Transverse colon (tissue), 4 donors: ENCODE results near the gene TWIST2. TPM values are rescaled to one million over a fixed set of nuclear protein-coding genes. Genes with fewer than 3 reads are reported as not detected.

Source experiments
- DNase-seq: peaks from one replicate; pipeline ENCODE4 v3.0.0-alpha.2; 2019
- H3K27ac ChIP-seq, 4 donors: fragments of 200-600 bp; sonication (generic); 2 replicates each; pipeline ENCODE4 v1.5.1; 2016 to 2018; ENCODE audit warnings: inconsistent platforms in 4 of 4
- H3K27me3 ChIP-seq: fragments of 200-600 bp; sonication (generic); 2 replicates; pipeline ENCODE4 v1.5.1; 2017; ENCODE audit warnings: inconsistent platforms
- H3K36me3 ChIP-seq, 4 donors: fragments of 200-600 bp; sonication (generic); 2 replicates each; pipeline ENCODE4 v1.5.1; 2017 to 2019; ENCODE audit warnings: inconsistent platforms in 4 of 4
- H3K4me1 ChIP-seq, 4 donors: fragments of 200-600 bp; sonication (generic); 2 replicates each; pipeline ENCODE4 v1.5.1; 2017 to 2020; ENCODE audit warnings: inconsistent platforms in 4 of 4
- H3K4me3 ChIP-seq, 4 donors: fragments of 200-600 bp; sonication (generic); 1 replicate in 1 of 4; 2 replicates in 3 of 4; pipeline versions ENCODE4 v1.5.1 to v1.6.1; 2017 to 2019; ENCODE audit warnings: inconsistent platforms in 4 of 4
- H3K9me3 ChIP-seq, 2 donors: fragments of 200-600 bp; sonication (generic); 2 replicates each; pipeline ENCODE4 v1.5.1; 2017 to 2019; ENCODE audit warnings: inconsistent platforms in 2 of 2
- CTCF ChIP-seq, 5 experiments: fragments of 200-600 bp in 3 of 5; fragments of 450-650 bp in 2 of 5; sonication (generic) in 3 of 5; IDR thresholded peaks; 1 replicate in 2 of 5; 2 replicates in 3 of 5; pipeline ENCODE4 v1.5.1; 2016 to 2017; ENCODE audit warnings: antibody characterized with exemption in 5 of 5, inconsistent platforms in 3 of 5, mild to moderate bottlenecking in 2 of 5, moderate library complexity in 1 of 5
- EP300 ChIP-seq: sonication (generic); formaldehyde crosslinking; IDR thresholded peaks from one replicate; pipeline ENCODE4 v1.6.1; 2017; ENCODE audit warnings: antibody characterized with exemption, low read depth
- POLR2A ChIP-seq: fragments of 450-650 bp; IDR thresholded peaks from one replicate; pipeline ENCODE4 v1.6.1; 2016; ENCODE audit warnings: antibody characterized with exemption, mild to moderate bottlenecking, moderate library complexity
- POLR2AphosphoS5 ChIP-seq, 3 donors: sonication (generic); formaldehyde crosslinking; IDR thresholded peaks; one replicate each; pipeline ENCODE4 v1.6.1; 2016; ENCODE audit warnings: antibody characterized with exemption in 3 of 3
- WGBS, 2 donors: methylation state at CpG; one replicate each; pipeline ENCODE4 v1.1.5; 2018; ENCODE audit warnings: low coverage in 1 of 2; 5-methylcytosine and 5-hydroxymethylcytosine counted together
- in situ Hi-C, 4 donors: fragments of 200-750 bp; cut with MboI; loops; one replicate each; pipeline versions ENCODE4 v1.15.0 to v1.15.1; 2017; ENCODE audit warnings: low sequenced_read_pairs in 3 of 4, low pct_ligation_motif_present in 1 of 4, low pct_unique_long_range_greater_than_20kb in 1 of 4
- intact Hi-C: fragments of 100-400 bp; cut with DNase I; formaldehyde crosslinking; loops from one replicate; pipeline ENCODE4 v1.15.1; 2023; ENCODE audit warnings: low total_unique reads
- total RNA-seq, 4 donors: library from RNA; depleted of rRNA; stranded (reverse); fragments of >200 nt; gene quantifications; one replicate each; pipeline ENCODE4 v1.1.0, GENCODE V29; 2016

TWIST2 gene
- total RNA-seq, 4 donors from 2014 or later: 6.7 to 59.1 (median 16.8) TPM

GRCh38 chr2:238864207-238865014 lies 16.5 kb downstream of the TWIST2 start:
- Histone ChIP-seq H3K4me1 (peaks cover 29 to 48% (median 38%) of the 10 kb centered on the region in 4 donors), H3K9me3 (no peaks in the 10 kb centered on the region), H3K27ac (peak overlapping the region; percentile 81 to 88 (median 86)), H3K27me3 (no peaks in the 10 kb centered on the region), H3K36me3 (no peaks in the 10 kb centered on the region), H3K4me3 (peak overlapping the region in 1 of 4 donors; percentile 28)
- in situ Hi-C loops: no loop called here
- intact Hi-C loops: loop anchor here (2.0 kb wide), 1 partner anchor 36 kb away; no protein-coding TSS in a partner anchor
- peak; percentile 89 for DNase-seq
- TF ChIP-seq EP300 (no peak), POLR2AphosphoS5 (IDR thresholded peaks at IDR 0.05) (peak; percentile 39 to 74 (median 55))
- WGBS, 2 donors: 14% methylated on average over 27 of the region's 29 CpGs; no CpG with 5 or more reads in 1 of the 2 donors

GRCh38 chr2:238865015-238865719 lies 17.3 kb downstream of the TWIST2 start:
- 79% methylated on average over 17 of the region's 17 CpGs; no CpG with 5 or more reads in 1 of the 2 donors for WGBS, 2 donors
- in situ Hi-C loops (no loop called here), intact Hi-C loops (loop anchor here (2.0 kb wide), 1 partner anchor 36 kb away; no protein-coding TSS in a partner anchor)
- Histone ChIP-seq H3K27me3 (no peaks in the 10 kb centered on the region), H3K4me3 (no peak overlapping the region), H3K4me1 (peaks cover 29 to 48% (median 38%) of the 10 kb centered on the region in 4 donors), H3K9me3 (no peaks in the 10 kb centered on the region), H3K27ac (peak overlapping the region; percentile 81 to 88 (median 86)), H3K36me3 (no peaks in the 10 kb centered on the region)
- TF ChIP-seq POLR2AphosphoS5 (IDR thresholded peaks at IDR 0.05) (no peak), POLR2A (no peak), EP300 (no peak), CTCF (IDR thresholded peaks at IDR 0.05) (no peak)
- DNase-seq: no peak

- Histone ChIP-seq H3K4me1 (peaks cover 29 to 48% (median 38%) of the 10 kb centered on the region in 4 donors), H3K36me3 (no peaks in the 10 kb centered on the region), H3K9me3 (no peaks in the 10 kb centered on the region), H3K27ac (peak overlapping the region in 2 of 4 donors; percentile 87 to 88), H3K4me3 (no peak overlapping the region), H3K27me3 (no peaks in the 10 kb centered on the region)
- in situ Hi-C loops (no loop called here), intact Hi-C loops (loop anchor here (2.0 kb wide), 1 partner anchor 37 kb away; no protein-coding TSS in a partner anchor)
- TF ChIP-seq EP300 (no peak), CTCF (IDR thresholded peaks at IDR 0.05) (no peak), POLR2AphosphoS5 (IDR thresholded peaks at IDR 0.05) (no peak), POLR2A (no peak)
- WGBS, 2 donors: 81 to 93% methylated on average over 3 to 14 of the region's 15 CpGs
- DNase-seq: no peak
Observed at GRCh38 chr2:238865744-238866355, 18.0 kb downstream of the TWIST2 start.

GRCh38 chr2:238866656-238867277 lies 18.9 kb downstream of the TWIST2 start:
- H3K36me3 ChIP-seq: no peaks in the 10 kb centered on the region
- H3K4me1 ChIP-seq: peaks cover 29 to 48% (median 38%) of the 10 kb centered on the region in 4 donors
- no peaks in the 10 kb centered on the region for H3K27me3 ChIP-seq
- TF ChIP-seq CTCF (IDR thresholded peaks at IDR 0.05) (no peak), POLR2A (no peak), POLR2AphosphoS5 (IDR thresholded peaks at IDR 0.05) (no peak)
- H3K9me3 ChIP-seq: no peaks in the 10 kb centered on the region
- peak overlapping the region in 3 of 4 donors; percentile 29 to 87 (median 75) for H3K27ac ChIP-seq
- in situ Hi-C loops (no loop called here), intact Hi-C loops (no loop called here)
- no peak for DNase-seq
- no peak overlapping the region for H3K4me3 ChIP-seq
- WGBS, 2 donors: 69% methylated on average over 17 of the region's 17 CpGs; no CpG with 5 or more reads in 1 of the 2 donors
